ENCODE results near the gene CERS6.

GRCh38 chr2:168585700-168586099 lies 129.6 kb downstream of the CERS6 start:
- TF ChIP-seq EZH2 (IDR thresholded peaks at IDR 0.05; ENCODE audit: insufficient read depth, poor library complexity, severe bottlenecking) = no peak
- TF ChIP-seq EZH2phosphoT487 (IDR thresholded peaks at IDR 0.05; ENCODE audit: insufficient read depth, low read depth) = no peak
